ENCODE measurements around the gene ASB15. TPM values are rescaled to one million over a fixed set of nuclear protein-coding genes. Genes with fewer than 3 reads are reported as not detected.

The ASB15 gene
- total RNA-seq = not detected in 2 replicates

GRCh38 chr7:123601530-123601929 is at the start of gene ASB15:
TSS of gene ASB15 (plus strand) at chr7:123601821. CDS start at chr7:123614503, 12,682 bp downstream.

GRCh38 chr7:123557398-123558288 is 44.0 kb upstream of the ASB15 start, which contains the start of gene NDUFA5:
TSS of gene NDUFA5 (minus strand) at chr7:123557818. CDS start at chr7:123557795, 23 bp downstream.

DNA sequence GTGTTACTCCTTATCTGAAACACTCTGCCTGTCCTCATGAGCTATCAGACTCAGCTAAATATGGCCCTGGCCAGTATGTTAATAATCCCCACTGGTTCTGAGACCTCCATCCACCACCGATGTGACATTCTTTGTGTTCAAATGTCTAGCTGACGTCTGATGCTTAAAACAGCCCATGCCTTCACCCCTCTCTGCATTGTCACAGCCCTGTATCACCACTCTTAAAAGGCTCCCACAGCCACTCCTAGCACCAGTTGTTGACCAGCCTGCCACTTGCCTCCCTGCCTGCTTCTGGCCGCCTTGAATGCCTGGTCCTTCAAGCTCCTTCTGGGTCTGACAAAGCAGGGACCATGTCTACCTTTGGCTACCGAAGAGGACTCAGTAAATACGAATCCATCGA is 54.0 kb downstream of the ASB15 start, which contains the start of gene LMOD2:
Gene LMOD2 (plus strand): TSS at position 253 of the 400 bp plus-strand sequence. CDS start 98 bp downstream, at position 351.

Other genes starting within 250 kb of the ASB15 start
- gene IQUB, start 67.2 kb upstream of the ASB15 start, total RNA-seq = 0.15 and 0.32 TPM in 2 replicates
- 39.3 and 62.8 TPM in 2 replicates for gene NDUFA5, start 44.0 kb upstream of the ASB15 start, total RNA-seq
- gene LMOD2, start 54.0 kb downstream of the ASB15 start, total RNA-seq = not detected in 2 replicates
- gene WASL, start 147.2 kb downstream of the ASB15 start, total RNA-seq = 7.8 and 9.0 TPM in 2 replicates
- not detected in 2 replicates for gene HYAL4, start 243.3 kb downstream of the ASB15 start, total RNA-seq

All from epithelial cell of umbilical artery (primary cell).